B cell (primary cell): ENCODE measurements around the gene IGF1. TPM values are rescaled to one million over a fixed set of nuclear protein-coding genes. Genes with fewer than 3 reads are reported as not detected.

Experiments
- ATAC-seq: fragments of 200-7000 bp; cut with Tn5 transposase; one replicate; pipeline ENCODE4 v1.10.0; 2021; ENCODE audit warnings: low read depth, mild to moderate bottlenecking, moderate number of reproducible peaks, moderate library complexity
- CTCF ChIA-PET: fragments of 350-600 bp; sonication (Branson Sonifier 250); formaldehyde crosslinking; loops from one replicate; lab custom pipeline; 2021; ENCODE audit warnings: antibody characterized with exemption, inconsistent platforms; lab: Charles Lee
- POLR2A ChIA-PET: fragments of 350-600 bp; sonication (Branson Sonifier 250); formaldehyde crosslinking; loops from one replicate; lab custom pipeline; 2021; ENCODE audit warnings: antibody characterized with exemption; lab: Charles Lee
- DNase-seq: peaks from one replicate; pipeline ENCODE4 v3.0.0; 2013
- H2AFZ ChIP-seq: 2 replicates; pipeline ENCODE4 v1.6.1; 2012; ENCODE audit warnings: mild to moderate bottlenecking, low read depth, low read length; ENCODE audit not compliant: insufficient read depth, poor library complexity, severe bottlenecking
- H3K27ac ChIP-seq, 2 donors: 1 replicate in 1 of 2; 2 replicates in 1 of 2; pipeline ENCODE4 v1.5.1; 2012 to 2013; ENCODE audit warnings: low read length in 2 of 2, mild to moderate bottlenecking in 2 of 2, moderate library complexity in 1 of 2
- H3K27me3 ChIP-seq, 4 experiments: fragments of 200-600 bp in 1 of 4; sonication (generic) in 1 of 4; replicated peaks in 1 of 4; 1 replicate in 2 of 4; 2 replicates in 2 of 4; pipeline versions ENCODE4 v1.6.1 to v1.7.0; 2013 to 2016; ENCODE audit warnings: low read length in 3 of 4, mild to moderate bottlenecking in 2 of 4, mixed read lengths in 1 of 4, moderate library complexity in 1 of 4; ENCODE audit not compliant: insufficient read depth in 4 of 4, control insufficient read depth in 3 of 4; ENCODE audit errors: control extremely low read depth in 1 of 4
- H3K36me3 ChIP-seq, 2 experiments: replicated peaks in 1 of 2; 1 replicate in 1 of 2; 2 replicates in 1 of 2; pipeline versions ENCODE4 v1.6.1 to v1.7.1; 2013; ENCODE audit warnings: low read length in 1 of 2; ENCODE audit not compliant: insufficient read depth in 2 of 2, control insufficient read depth in 1 of 2; ENCODE audit errors: control extremely low read depth in 1 of 2, extremely low read depth in 1 of 2
- H3K4me1 ChIP-seq, 2 donors: fragments of 200-600 bp in 1 of 2; sonication (generic) in 1 of 2; 1 replicate in 1 of 2; 2 replicates in 1 of 2; pipeline versions ENCODE4 v1.5.1 to v1.6.1; 2013 to 2017; ENCODE audit warnings: low read length in 2 of 2; ENCODE audit not compliant: control insufficient read depth in 2 of 2, insufficient read depth in 2 of 2
- H3K4me2 ChIP-seq: replicated peaks from 2 replicates; pipeline ENCODE3; 2012; ENCODE audit warnings: mild to moderate bottlenecking, low read depth, low read length; ENCODE audit not compliant: poor library complexity, severe bottlenecking
- H3K4me3 ChIP-seq, 5 experiments: fragments of 200-600 bp in 1 of 5; sonication (generic) in 1 of 5; 1 replicate in 3 of 5; 2 replicates in 2 of 5; pipeline versions ENCODE4 v1.5.1 to v1.7.0; 2011 to 2016; ENCODE audit warnings: low read length in 4 of 5, mild to moderate bottlenecking in 4 of 5, low read depth in 2 of 5, control low read depth in 1 of 5, moderate library complexity in 1 of 5; ENCODE audit not compliant: insufficient read depth in 1 of 5; ENCODE audit errors: control extremely low read depth in 1 of 5, extremely low read depth in 1 of 5
- H3K79me2 ChIP-seq: fragments of 200-600 bp; sonication (generic); one replicate; pipeline ENCODE4 v1.6.0; 2016; ENCODE audit warnings: low read length; ENCODE audit not compliant: control insufficient read depth, insufficient read depth
- H3K9ac ChIP-seq: fragments of 200-600 bp; sonication (generic); 2 replicates; pipeline ENCODE4 v1.6.1; 2017; ENCODE audit warnings: mild to moderate bottlenecking, low read length, moderate library complexity
- H3K9me3 ChIP-seq, 3 donors: one replicate each; pipeline versions ENCODE4 v1.6.1 to v1.7.1; 2013; ENCODE audit warnings: low read length in 2 of 3; ENCODE audit not compliant: control insufficient read depth in 2 of 3, insufficient read depth in 1 of 3; ENCODE audit errors: control extremely low read depth in 1 of 3
- H4K20me1 ChIP-seq: 2 replicates; pipeline ENCODE4 v1.6.0; 2012; ENCODE audit warnings: mild to moderate bottlenecking, low read length; ENCODE audit not compliant: insufficient read depth, control insufficient read depth, poor library complexity, severe bottlenecking
- H3K27ac Mint-ChIP-seq: one replicate; pipeline ENCODE4 v1.8.0; 2021; ENCODE audit warnings: mixed read lengths
- H3K27me3 Mint-ChIP-seq: one replicate; pipeline ENCODE4 v1.8.0; 2021; ENCODE audit warnings: mixed read lengths
- H3K4me1 Mint-ChIP-seq: one replicate; pipeline ENCODE4 v1.8.0; 2021; ENCODE audit warnings: mixed read lengths
- H3K4me3 Mint-ChIP-seq: one replicate; pipeline ENCODE4 v1.8.0; 2021; ENCODE audit warnings: mixed read lengths
- H3K9me3 Mint-ChIP-seq: one replicate; pipeline ENCODE4 v1.8.0; 2022; ENCODE audit warnings: mixed read lengths; ENCODE audit not compliant: insufficient read depth
- CTCF ChIP-seq: fragments of 200-600 bp; IDR thresholded peaks from one replicate; pipeline ENCODE4 v1.8.0; 2022; ENCODE audit warnings: antibody characterized with exemption, mild to moderate bottlenecking
- EZH2 ChIP-seq: IDR thresholded peaks from 2 replicates; pipeline ENCODE4 v1.6.1; 2012; ENCODE audit warnings: borderline replicate concordance, low read depth, mild to moderate bottlenecking, moderate library complexity, low read length; ENCODE audit not compliant: insufficient read depth, poor library complexity, severe bottlenecking
- WGBS: methylation state at CpG from one replicate; pipeline ENCODE4 v1.1.5; 2013; ENCODE audit warnings: missing lambda C conversion rate; ENCODE audit not compliant: insufficient coverage; 5-methylcytosine and 5-hydroxymethylcytosine counted together
- intact Hi-C: fragments of 100-400 bp; cut with micrococcal nuclease; formaldehyde crosslinking; loops from one replicate; pipeline ENCODE4 v1.10.0; 2022
- polyA plus RNA-seq: library from polyadenylated mRNA; depleted of rRNA; stranded (reverse); fragments of >200 nt; gene quantifications from 2 replicates; pipeline ENCODE4 v1.2.3, GENCODE V29; 2012
- total RNA-seq, 2 donors: library from RNA; stranded (reverse); fragments of 120-200 nt in 1 of 2; gene quantifications; 1 replicate in 1 of 2; 2 replicates in 1 of 2; pipeline versions ENCODE4 v1.2.3 to v1.2.4, GENCODE V29; 2013 to 2022

The IGF1 gene
- total and polyA plus RNA-seq, 2 donors (not counting 1 experiment from before 2014, with no cell fraction given), result 0.21 TPM; not detected in 1

DNA sequence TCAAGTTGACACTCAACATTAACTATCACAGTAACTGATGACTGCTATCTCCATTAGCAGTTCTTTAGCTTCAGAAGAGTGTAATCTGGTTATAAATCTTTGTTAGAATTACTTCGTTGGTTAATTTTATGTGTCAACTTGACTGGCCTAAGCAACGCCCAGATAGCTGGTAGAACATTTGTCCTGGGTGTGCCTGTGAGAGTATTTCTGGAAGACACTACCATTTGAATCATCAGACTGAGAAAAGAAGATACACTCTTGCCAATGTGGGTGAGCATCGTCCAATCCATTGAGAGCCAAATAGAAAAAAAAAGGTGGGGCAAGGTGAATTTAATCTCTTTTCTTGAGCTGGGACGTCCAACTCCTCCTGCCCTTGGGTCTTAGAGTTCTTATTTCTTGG, 129.0 kb downstream of the IGF1 start:
- CTCF ChIA-PET, result no interaction called here
- WGBS, result 100% methylated on average over 1 of the region's 4 CpGs
- POLR2A ChIA-PET, result no interaction called here

GRCh38 chr12:102350070-102350469, 130.3 kb downstream of the IGF1 start:
- Mint-ChIP-seq H3K4me3 (no peak overlapping the region), H3K27me3 (no peaks in the 10 kb centered on the region), H3K27ac (no peak overlapping the region), H3K4me1 (no peaks in the 10 kb centered on the region), H3K9me3 (peaks cover 12% of the 10 kb centered on the region)
- WGBS, result no CpG with 5 or more reads among the region's 1 CpG
- CTCF ChIA-PET, result no interaction called here
- no peak overlapping the region for H3K4me2 ChIP-seq
- no peak overlapping the region for H3K27ac ChIP-seq
- H3K4me3 ChIP-seq, result no peak overlapping the region
- H2AFZ ChIP-seq, result no peak overlapping the region
- POLR2A ChIA-PET, result no interaction called here
- H3K4me1 ChIP-seq, result no peaks in the 10 kb centered on the region
- ATAC-seq, result no peak
- H3K79me2 ChIP-seq, result no peaks in the 10 kb centered on the region
- H4K20me1 ChIP-seq, result no peaks in the 10 kb centered on the region
- no peak for DNase-seq
- peaks cover 0 to 10% (median 8%) of the 10 kb centered on the region in 3 donors for H3K9me3 ChIP-seq
- H3K36me3 ChIP-seq, result no peaks in the 10 kb centered on the region
- H3K27me3 ChIP-seq, result no peaks in the 10 kb centered on the region
- no peak overlapping the region for H3K9ac ChIP-seq
- TF ChIP-seq EZH2 (no peak), CTCF (no peak)
- intact Hi-C loops, result no loop called here

More for the DNA sequence above, 129.0 kb downstream of the IGF1 start:
- H2AFZ ChIP-seq, result no peak overlapping the region
- TF ChIP-seq CTCF (no peak), EZH2 (no peak)
- no peak overlapping the region for H3K4me3 ChIP-seq
- Mint-ChIP-seq H3K4me1 (no peaks in the 10 kb centered on the region), H3K27ac (no peak overlapping the region), H3K9me3 (peaks cover 12% of the 10 kb centered on the region), H3K4me3 (no peak overlapping the region), H3K27me3 (no peaks in the 10 kb centered on the region)
- H4K20me1 ChIP-seq, result no peaks in the 10 kb centered on the region
- ATAC-seq (no peak), DNase-seq (no peak)
- H3K27me3 ChIP-seq, result no peaks in the 10 kb centered on the region
- H3K4me2 ChIP-seq, result no peak overlapping the region
- H3K36me3 ChIP-seq, result no peaks in the 10 kb centered on the region
- no peaks in the 10 kb centered on the region for H3K4me1 ChIP-seq
- H3K9me3 ChIP-seq, result peaks cover 0 to 10% (median 8%) of the 10 kb centered on the region in 3 donors
- H3K79me2 ChIP-seq, result no peaks in the 10 kb centered on the region
- intact Hi-C loops, result no loop called here
- no peak overlapping the region for H3K9ac ChIP-seq
- no peak overlapping the region for H3K27ac ChIP-seq
